Measurements from ENCODE around the gene DENND4B.
"Not testable (repeated sequence)": the region's sequence is repeated elsewhere in the genome, so short reads cannot be mapped to it uniquely, and the experiment has no call there.

Gene DENND4B

DNA sequence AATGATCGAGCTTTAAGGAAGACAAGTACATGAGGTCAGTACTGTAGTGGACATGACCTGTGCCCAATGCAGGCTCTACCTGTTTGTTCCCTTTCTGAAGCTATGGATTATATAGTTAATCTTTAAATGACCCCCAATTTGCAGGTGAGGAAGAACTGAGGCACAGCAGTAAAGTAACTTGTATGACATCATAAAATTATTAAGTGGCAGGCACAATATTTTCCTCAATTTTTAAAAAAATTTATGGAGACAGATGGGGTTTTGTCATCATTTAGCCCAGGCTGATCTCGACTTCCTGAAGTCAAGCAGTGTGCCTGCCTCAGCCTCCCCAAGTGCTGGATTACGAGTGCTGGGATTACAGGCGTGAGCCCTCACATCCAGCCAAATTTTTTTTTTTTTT is 20.1 kb downstream of the DENND4B start:
- no peak for DNase-seq (ENCODE audit: low read depth)

DNA sequence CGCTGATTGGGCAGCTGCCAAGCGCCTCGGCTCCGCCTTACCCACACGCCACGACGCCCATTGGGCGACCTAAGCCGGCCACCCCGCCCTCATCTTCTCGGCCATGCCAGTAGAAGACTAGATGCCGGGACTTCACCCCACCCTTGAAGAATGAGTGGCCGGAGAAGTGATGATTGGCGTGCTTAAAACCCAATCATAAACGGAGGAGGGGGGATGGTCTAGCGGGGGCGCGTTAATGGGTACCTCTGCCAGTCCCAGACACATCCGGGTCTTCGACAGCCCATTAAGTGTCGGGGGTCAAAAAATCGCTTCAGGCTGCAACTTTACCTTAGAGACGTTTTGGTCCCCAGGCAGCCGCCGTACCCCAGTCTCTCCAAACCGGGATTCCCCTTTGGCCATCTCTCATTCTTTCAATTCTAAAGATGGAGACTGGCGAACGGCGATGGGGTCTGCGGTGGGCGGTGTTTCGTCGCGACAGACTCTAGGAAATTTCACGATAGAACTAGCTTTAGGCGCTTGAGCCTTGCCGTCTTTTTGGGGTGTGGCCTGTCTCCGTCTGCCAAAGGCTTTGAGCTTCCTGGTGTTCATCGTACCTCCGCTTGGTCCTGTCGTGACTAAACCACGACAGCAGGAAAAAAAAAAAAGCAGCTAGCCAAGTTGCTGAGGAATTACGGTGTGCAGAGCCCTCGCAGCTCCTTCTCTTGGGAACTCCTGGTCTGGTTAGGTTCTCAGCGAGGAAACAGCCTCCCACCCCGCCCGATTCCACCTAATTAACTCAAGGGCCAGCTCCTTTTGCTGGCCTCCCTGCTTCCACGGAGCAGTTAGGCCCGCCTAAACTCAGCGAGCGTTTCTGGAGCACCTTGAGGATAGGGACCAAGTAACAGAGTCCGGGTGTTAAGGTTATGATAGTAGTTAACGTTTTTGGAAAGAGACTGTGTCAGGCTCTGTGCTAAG is 23.3 kb downstream of the DENND4B start, which contains the start of gene GATAD2B:
GATAD2B (minus strand) TSS at position 1 of the 954 bp plus-strand sequence. CDS start 94,625 bp downstream, outside the sequence.
- DNase-seq (ENCODE audit: low read depth) = peak; percentile 97

DNA sequence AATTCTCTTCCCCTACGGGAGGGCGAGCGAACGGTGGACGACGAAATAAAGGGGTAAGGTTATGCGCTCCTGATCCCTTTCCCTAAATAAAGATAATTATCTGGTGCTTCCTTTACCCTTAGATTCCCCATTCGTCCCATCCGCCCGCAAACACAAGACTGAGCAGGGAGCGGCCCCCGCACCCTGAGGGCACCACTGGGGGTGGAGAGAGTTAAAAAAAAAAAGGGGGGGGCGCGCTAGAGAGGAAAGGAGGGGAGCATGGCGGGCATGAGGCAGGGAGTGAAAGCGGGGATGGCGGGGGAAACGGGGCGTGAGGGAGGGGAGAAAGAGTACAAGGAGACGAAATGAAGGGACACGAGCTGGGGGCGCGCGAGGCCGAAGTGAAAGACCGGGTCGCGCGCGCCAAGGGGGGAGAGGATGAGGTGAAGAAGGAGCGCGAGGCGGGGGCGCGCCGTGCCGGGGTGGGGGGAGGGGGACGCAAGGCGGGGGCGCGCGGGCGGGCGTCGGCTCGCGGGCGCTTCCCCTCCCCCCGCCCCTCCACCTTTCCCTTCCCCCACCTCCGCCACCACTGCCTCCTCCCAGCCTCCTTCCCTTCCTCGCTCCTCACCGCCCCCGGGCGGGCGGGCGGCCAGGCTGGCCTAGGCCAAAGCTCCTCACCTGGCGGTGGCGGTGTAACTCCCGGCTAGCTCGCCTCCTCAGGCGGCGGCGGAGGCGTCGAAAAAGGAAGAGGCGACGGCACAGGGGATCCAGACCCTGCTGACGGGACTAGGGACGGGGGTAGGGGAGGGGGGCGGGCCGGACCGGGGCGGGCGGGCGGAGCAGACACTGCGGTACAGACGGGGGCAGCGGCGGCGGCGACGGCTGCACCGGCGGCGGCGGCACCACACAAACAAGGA is 24.2 kb downstream of the DENND4B start:
- no peak for DNase-seq (ENCODE audit: low read depth)

DNA sequence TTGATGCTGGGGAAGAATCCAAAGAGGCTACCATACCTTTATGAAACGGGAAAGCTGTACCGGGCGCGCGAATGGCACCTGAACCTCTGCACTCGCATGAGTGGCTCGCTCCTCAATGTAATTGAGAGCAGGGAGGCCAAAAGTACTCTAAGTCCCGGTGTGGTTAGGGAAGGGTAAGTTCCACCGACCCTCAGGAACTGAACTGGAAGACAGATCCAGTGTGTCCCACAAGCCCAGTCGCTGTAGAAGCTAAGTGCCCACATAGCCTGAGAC is 24.8 kb downstream of the DENND4B start:
- no peak for DNase-seq (ENCODE audit: low read depth)

DNA sequence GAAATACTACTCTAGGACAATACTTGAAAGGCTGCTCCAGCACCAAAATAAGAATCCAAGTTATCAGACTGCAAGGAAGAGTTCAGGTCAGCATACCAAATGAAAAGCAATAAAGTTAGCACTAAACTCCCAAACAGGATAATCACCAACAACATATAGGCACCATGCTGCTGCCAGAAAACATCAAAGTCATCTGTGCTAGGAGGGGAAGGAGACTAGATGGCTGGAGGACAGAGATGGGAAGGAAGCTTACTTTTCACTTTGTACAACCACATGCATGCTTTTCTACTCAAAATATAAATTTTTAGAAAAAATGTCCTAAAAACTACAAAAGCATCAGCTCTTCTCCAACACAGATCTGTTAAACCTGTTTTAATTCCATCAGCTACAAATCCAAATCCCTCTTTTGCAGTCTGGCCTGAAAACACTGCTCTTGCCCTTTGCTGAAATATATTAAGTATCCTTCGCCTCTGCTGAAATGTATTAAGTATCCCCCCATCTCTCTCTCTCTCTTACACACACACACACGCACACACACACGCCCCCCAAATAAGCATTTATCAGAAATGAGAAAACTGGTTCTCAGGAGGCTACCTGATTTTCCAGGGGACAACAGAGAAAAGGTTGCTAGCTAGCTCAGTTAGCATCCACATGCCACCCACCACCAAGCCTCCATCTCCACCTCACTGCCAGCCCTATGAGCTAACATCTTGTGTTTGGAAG is 25.3 kb downstream of the DENND4B start:
- DNase-seq (ENCODE audit: low read depth) = no peak

DNA sequence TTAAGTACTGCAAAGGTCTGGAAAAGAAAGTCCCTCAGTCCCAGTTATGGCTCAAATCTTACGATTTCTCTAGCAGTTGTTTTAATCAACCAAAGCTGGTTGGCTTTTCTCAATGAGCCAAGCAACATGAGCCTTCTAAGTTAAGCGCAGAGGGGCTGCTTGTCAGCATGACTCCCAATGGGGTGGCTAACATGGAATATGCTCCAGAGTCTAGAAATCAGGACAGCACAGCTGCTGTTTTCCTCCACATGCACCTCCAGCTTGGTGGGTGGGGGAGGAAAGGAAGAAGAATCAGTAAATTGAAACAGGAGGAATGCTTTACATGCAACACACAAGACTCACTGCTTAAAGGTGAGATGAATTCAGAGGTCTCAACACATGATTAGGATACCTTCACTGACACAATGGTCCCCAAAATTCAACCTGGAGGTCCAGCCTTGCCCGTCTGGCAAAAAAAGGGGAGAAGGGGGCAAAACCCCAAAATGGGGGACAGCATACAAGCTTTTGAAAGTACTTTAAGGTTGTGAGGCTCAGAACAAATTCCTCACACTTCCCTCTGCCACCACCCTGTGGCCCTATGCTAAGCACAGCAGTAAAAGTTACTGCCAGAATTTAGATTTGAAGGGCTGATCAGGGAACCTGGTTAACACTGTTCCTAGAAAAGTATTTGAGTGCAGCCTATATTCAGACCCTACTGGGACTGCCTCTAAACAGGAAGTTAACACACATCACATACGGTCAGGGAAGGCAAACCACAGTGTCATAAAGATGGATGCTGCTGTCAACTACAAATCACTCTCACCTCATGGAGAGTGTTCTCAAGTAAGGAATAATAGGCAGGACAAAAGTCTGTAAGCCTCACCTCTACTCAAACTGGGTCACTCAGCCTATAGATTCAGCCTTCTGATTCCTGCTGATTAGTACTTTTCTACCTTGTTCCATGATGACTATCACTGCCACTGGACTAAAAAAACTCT is 26.4 kb downstream of the DENND4B start:
- DNase-seq (ENCODE audit: low read depth) = no peak

DNA sequence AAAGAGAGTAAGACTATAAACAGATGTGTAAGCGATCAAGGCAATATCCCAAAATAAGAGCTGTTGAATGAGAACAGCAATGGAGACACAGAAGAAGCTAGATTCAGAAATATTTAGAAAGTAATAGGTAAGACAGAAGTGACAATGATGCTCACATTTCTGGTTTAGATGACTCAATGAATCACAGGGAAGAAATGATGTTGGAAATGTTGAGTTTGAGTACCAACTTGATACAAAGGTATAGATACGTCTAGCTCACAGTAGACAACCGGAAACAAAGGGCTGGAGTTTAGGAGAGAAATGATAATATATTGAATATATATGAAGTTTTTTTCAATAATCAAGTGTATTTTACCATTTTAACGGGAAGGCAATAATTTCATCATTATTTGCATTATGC is 30.2 kb downstream of the DENND4B start:
- DNase-seq (ENCODE audit: low read depth) = no peak

DNA sequence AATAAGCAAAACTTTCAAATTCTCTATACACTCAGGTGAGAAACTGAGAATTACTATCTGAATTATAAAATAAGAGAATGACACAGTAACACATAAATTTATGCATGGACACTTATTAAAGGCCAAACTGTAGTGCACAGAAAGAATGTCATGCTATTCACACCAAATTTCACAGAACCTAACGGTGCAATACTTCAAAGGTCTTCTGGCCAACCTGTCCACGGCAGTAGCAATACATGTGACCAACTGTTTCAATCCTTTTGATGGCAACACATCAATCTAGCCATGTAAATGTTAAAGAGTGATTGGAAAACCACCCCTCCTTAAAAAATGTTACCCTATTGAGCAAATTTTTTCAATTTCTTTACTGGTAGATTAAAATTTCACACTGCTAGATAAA is 34.2 kb downstream of the DENND4B start:
- DNase-seq (ENCODE audit: low read depth) = no peak

DNA sequence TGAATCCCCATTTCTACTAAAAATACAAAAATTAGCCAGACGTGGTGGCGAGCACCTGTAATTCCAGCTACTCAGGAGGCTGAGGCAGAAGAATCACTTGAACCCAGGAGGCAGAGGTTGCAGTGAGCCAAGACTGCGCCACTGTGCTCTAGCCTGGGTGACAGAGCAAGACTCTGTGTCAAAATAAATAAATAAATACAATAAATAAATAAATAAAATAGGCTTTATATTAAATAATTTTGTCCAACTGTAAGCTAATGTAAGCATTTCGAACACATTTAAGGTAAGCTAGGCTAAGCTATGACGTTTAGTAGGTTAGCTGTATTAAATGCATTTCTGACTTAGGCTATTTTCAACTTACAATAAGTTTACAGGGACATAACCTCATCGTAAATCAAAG is 36.0 kb downstream of the DENND4B start:
- not testable (repeated sequence) for DNase-seq (ENCODE audit: low read depth)

DNA sequence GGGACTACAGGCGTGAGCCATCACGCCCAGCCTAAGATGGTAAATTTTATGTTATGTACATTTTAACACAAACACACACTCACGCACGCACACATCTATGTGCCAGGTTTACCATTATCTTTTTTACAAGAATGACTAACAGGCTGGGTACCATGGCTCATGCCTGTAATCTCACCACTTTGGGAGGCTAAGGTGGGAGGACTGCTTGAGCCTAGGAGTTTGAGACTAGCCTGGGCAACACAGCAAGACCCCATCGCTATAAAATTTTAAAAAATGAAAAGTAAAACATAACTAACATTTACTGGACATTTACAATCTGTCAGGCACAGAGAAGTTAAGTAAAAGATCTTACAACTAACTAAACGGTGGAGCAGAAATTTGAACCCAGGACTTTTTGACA is 38.4 kb downstream of the DENND4B start:
- DNase-seq (ENCODE audit: low read depth) = no peak

DNA sequence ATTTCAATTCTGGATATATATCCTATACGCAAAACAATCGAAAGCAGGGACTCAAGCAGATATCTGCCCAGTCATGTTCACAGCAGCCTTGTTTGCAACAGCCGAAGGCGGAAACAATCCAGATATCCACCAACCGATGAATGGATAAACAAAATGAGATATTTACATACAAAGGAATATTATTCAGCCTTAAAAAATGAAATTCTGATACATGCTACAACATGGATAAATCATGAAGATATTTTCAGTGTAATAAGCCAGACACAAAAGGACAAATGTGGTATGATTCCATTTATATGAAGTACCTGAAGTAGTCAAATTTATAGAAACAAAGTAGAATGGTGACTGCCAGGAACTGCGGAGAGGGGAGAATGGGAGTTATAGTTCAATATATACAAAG is 39.4 kb downstream of the DENND4B start:
- no peak for DNase-seq (ENCODE audit: low read depth)

DNA sequence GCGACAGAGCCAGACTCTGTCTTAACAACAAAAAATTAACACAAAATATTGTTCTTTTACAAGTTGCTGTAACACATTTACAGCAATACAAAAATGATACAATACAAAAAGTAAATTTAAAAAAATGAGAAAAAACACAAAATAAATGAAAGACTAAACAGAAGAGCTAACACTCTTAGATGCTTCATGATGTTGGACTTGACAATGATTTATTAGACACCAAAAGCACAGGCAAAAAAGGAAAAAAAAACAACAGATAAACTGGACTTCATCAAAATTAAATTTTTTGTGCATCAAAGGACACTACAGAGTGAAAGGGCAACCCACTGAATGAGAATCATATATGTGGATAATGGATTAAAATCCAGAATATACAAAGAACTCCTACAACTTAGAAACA is 40.1 kb downstream of the DENND4B start:
- no peak for DNase-seq (ENCODE audit: low read depth)

DNA sequence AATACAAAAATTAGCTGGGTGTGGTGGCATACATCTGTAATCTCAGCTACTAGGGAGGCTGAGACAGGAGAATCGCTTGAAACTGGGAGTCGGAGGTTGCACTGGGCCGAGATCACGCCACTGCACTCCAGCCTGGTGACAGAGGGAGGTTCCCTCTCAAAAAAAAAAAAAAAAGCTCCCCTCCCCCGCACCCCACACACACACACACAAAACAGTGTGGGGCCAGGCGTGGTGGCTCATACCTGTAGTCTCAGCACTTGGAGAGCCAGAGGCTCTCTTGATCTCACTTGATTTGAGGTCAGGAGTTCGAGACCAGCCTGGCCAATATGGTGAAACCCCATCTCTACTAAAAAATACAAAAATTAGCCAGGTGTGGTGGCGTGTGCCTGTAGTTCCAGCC is 40.6 kb downstream of the DENND4B start:
- DNase-seq (ENCODE audit: low read depth) = not testable (repeated sequence)

DNA sequence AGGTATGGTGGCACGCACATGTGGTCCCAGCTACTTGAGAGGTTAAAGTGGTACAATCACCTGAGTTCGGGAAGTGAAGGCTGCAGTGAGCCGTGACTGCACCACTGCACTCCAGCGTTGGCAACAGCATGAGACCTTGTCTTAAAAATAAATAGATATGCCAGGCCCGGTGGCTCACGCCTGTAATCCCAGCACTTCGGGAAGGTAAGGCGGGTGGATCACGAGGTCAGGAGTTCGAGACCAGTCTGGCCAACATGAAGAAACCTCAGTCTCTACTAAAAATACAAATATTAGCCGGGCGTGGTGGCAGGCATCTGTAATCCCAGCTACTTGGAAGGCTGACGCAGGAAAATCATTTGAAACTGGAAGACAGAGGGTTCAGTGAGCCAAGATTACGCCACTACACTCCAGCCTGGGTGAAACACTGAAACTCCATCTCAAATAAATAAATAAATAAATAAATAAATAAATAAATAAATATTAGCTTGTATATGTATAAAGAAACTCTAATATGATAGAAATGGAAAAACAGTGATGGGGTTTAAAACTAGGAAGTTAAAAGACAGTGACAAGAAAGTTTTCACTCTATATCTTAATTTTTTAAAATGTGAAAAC is 42.6 kb downstream of the DENND4B start:
- DNase-seq (ENCODE audit: low read depth) = no peak

DNA sequence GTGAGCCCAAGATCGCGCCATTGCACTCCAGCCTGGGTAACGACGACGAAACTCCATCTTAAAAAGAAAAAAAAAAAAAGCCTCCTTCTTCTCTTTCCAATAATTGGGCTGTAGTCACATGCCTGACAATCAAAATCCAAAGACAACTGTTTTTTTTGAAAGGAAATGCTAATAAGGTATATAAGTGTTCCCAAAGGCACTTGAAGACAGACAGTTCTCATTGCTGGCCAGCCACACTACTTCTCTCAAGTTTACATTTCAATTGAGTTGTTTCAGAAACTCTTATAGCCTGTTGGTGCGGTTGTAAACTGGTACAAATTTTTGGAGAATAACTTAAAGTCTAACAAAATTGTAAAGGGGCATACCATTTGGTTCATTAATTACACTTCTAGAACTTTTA is 47.0 kb downstream of the DENND4B start:
- DNase-seq (ENCODE audit: low read depth) = no peak

DNA sequence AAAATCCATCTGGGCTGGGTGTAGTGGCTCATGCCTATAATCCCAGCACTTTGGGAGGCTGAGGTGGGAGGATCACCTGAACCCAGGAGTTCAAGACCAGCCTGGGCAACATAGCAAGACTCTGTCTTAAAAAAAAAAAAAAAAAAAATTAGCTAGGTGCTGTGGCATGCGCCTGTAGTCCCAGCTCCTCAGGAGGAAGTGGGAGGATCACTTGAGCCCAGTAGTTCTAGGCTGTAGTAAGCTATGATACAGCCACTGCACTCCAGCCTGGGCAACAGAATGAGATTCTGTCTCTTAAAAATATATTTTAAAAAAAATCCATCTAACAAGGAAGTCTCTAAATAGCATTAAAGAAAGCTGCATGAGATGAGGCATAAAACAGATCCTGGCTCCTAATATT is 50.7 kb downstream of the DENND4B start:
- not testable (repeated sequence) for DNase-seq (ENCODE audit: low read depth)

DNA sequence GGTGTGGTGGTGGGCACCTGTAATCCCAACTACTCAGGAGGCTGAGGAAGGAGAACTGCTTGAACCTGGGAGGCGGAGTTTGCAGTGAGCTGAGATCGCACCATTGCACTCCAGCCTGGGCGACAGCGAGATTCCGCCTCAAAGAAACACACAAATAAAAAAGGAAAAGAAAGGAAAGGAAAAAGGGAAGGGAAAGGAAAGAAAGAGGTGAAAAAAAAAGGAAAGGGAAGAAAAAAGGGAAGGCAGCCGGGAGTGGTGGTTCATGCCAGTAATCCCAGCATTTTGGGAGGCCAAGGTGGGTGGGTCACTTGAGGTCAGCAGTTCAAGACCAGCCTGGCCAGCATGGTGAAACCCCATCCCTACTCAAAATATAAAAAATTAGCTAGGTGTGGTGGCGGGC is 55.5 kb downstream of the DENND4B start:
- not testable (repeated sequence) for DNase-seq (ENCODE audit: low read depth)

DNA sequence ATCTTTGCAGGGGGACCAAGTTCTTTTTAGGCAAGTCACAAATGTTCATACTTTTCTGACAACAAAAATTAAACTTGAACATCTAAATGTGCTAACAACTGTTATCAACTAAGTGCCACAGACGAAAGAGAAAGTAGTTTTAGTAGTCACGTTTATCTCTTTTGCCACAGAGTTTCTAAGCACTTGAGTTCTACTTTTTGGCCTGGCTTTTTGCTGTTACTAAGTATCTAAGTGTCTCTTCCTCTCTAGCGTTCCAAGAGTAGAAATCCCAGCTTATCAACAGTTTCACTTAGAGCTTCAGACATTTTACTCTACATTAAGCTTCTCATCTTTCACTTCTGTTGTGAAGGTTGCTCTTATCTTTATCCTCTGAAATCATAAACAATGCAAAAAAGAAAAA is 58.0 kb downstream of the DENND4B start:
- no peak for DNase-seq (ENCODE audit: low read depth)

DNA sequence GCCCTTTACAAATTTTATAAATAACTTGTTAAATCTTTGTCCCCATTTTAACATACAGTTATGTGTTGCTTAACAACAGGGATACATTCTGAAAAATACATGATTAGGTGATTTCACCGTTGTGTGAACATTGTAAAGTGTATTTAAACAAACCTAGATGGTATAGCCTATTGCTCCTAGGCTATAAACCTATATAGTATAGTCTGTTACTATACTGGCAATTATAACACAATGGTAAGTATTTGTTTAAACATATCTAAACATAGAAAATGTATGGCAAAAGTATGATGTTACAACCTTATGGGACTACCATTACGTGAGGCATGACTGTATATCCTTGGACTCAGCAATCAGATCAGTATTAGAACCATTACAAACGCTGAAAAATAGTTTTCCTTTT is 60.4 kb downstream of the DENND4B start:
- DNase-seq (ENCODE audit: low read depth) = no peak

DNA sequence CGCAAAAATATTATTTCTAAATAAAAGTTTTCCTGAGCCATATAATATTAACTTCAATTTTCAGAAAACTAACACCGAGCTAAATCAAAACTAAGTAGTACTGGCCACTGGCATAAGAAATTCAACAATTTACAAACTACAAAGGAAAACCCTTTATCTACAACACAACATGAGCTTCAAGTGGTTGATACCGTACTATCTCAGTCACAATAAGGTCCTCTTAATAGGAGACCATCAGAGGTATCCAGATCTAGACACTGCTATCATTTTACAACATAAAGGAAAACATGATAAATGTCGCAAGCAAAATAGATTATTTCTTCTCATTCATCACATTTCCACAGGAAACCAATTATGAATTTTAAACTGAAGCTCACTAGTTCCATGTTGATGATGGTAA is 63.3 kb downstream of the DENND4B start:
- no peak for DNase-seq (ENCODE audit: low read depth)
